ENCODE measurements around the gene RBM6. TPM values are rescaled to one million over a fixed set of nuclear protein-coding genes. Genes with fewer than 3 reads are reported as not detected.

RBM6 gene
- polyA plus RNA-seq, 1 of the 3 experiments (the other 2 are of a cell fraction), result 67.4 TPM

DNA sequence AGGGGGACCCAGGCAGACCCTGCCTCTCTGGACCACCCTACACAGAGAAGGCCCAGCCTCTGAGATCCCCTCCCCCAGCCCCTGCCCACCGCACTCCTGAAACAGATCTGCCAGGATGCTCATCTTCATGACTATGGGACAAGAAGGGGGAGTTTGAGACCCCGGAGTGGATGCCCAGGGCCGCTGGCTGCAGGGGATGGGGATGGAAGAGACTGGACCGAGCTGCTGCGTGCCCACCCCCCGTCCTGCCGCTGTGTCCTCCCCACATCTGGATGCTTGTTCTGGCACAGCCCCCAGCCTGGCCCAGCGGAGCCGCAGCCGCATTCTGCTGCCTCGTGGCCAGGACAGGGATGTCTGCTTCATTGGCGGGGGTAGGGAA lies 184.8 kb downstream of the RBM6 start (continued):
- peak; percentile 31 for TF ChIP-seq RAD21 (IDR thresholded peaks at IDR 0.05; ENCODE audit: low read length)
- TF ChIP-seq MXI1 (IDR thresholded peaks at IDR 0.05; ENCODE audit: low read depth, low read length), result peak; percentile 56; the same call in 1 of the 2 replicates
- TF ChIP-seq FOXJ3 (CRISPR knock-in tag; IDR thresholded peaks at IDR 0.05), result no peak
- no peak for TF ChIP-seq FOXM1 (IDR thresholded peaks at IDR 0.05; ENCODE audit: low read depth)
- peak; percentile 11; the same call in 1 of the 2 replicates for TF ChIP-seq SMC3 (IDR thresholded peaks at IDR 0.05; ENCODE audit: low read depth, low read length)
- no peak for TF ChIP-seq TCF12 (IDR thresholded peaks at IDR 0.05)
- TF ChIP-seq, protein P1, sequence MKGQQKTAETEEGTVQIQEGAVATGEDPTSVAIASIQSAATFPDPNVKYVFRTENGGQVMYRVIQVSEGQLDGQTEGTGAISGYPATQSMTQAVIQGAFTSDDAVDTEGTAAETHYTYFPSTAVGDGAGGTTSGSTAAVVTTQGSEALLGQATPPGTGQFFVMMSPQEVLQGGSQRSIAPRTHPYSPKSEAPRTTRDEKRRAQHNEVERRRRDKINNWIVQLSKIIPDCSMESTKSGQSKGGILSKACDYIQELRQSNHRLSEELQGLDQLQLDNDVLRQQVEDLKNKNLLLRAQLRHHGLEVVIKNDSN (IDR thresholded peaks at IDR 0.05; ENCODE audit: borderline replicate concordance, low read depth), result no peak
- no peak for TF ChIP-seq NFIC (IDR thresholded peaks at IDR 0.05; ENCODE audit: borderline replicate concordance)
- TF ChIP-seq, protein P2, sequence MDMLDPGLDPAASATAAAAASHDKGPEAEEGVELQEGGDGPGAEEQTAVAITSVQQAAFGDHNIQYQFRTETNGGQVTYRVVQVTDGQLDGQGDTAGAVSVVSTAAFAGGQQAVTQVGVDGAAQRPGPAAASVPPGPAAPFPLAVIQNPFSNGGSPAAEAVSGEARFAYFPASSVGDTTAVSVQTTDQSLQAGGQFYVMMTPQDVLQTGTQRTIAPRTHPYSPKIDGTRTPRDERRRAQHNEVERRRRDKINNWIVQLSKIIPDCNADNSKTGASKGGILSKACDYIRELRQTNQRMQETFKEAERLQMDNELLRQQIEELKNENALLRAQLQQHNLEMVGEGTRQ (IDR thresholded peaks at IDR 0.05; ENCODE audit: borderline replicate concordance, low read depth, low read length), result no peak
- TF ChIP-seq, protein P3, sequence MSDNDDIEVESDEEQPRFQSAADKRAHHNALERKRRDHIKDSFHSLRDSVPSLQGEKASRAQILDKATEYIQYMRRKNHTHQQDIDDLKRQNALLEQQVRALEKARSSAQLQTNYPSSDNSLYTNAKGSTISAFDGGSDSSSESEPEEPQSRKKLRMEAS (IDR thresholded peaks at IDR 0.05; ENCODE audit: low read depth), result no peak

DNA sequence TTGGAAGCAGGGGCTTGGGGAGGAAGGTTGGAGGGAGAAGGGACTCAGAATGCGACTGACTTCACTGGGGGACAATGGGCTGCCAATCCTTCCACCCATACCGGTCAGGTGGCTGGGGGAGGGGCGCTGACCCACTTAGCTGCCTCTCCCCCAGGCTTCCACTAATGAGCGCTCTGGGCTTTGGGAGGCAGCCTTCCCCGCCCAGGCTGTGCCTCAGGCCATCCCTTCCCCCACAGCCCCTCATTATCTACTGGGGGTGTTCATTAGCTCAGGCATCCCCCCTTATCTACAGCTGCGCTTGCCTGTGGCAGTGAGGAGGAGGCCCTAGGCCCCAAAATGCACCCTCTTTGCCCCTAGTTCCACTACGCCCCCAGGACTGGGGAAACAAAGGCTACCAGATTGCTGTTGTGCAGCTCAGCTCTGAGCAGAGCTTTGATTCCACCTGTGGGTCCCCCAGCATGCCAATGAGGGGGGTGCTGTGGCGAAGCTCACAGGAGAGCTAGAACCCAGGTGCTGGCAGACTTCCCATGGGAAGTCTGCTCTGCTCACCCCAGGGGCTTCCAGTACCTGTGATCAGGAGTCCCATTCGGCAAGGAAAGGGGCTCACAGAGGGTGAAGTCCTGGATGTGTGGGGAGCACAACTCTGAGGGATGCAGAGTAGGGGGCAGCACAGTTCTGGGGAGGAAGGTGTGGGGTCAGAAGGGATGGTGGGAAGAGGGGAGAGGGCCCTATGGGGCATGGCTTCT lies 185.8 kb downstream of the RBM6 start:
- DNase-seq, result peak; percentile 48
- POLR2A ChIA-PET, result interaction anchor here (0.8 to 2.0 kb wide), 2 partner anchors 11 to 56 kb away, joined by 3 to 9 read pairs; no protein-coding TSS in a partner anchor
- no peak overlapping the region for H2AFZ ChIP-seq (ENCODE audit: low read depth)

More for the DNA sequence above, 185.8 kb downstream of the RBM6 start:
- CTCF ChIA-PET, result interaction anchor here (0.6 to 28.1 kb wide), 14 partner anchors 9 to 147 kb away, joined by 3 to 684 read pairs (median 4); partner anchors contain the start of genes GNAT1 and RBM5
- Histone ChIP-seq H3K27ac (ENCODE audit: low read depth in 2 of 2, low read length in 1 of 2) (peak overlapping the region in 1 of 2 experiments; percentile 74; a peak in 1 of 4 replicates), H3K4me1 (ENCODE audit: control insufficient read depth in 1 of 2, insufficient read depth in 2 of 2, low read depth in 1 of 2, low read length in 1 of 2) (peaks cover 13 to 60% of the 10 kb centered on the region in 2 experiments), H3K9me2 (no peaks in the 10 kb centered on the region), H4K20me1 (ENCODE audit: insufficient read depth) (peaks cover 3% of the 10 kb centered on the region; the same call in 1 of the 2 replicates), H3K4me2 (no peak overlapping the region), H3K79me2 (ENCODE audit: insufficient read depth) (no peaks in the 10 kb centered on the region), H3K36me3 (replicated peaks in 1 of 2; ENCODE audit: control insufficient read depth in 1 of 2, insufficient read depth in 2 of 2, low read length in 1 of 2) (peaks cover 0 to 2% of the 10 kb centered on the region in 2 experiments), H3K9me3 (no peaks in the 10 kb centered on the region), H3F3A (replicated peaks; ENCODE audit: insufficient read depth) (peaks cover 14% of the 10 kb centered on the region), H3K9ac (no peak overlapping the region), H3K4me3 (ENCODE audit: low read depth in 2 of 2, low read length in 1 of 2) (no peak overlapping the region), H3K27me3 (ENCODE audit: insufficient read depth) (no peaks in the 10 kb centered on the region)
- TF ChIP-seq CHD2 (IDR thresholded peaks at IDR 0.05; ENCODE audit: low read length, partially characterized antibody) (peak; percentile 9), RXRA (IDR thresholded peaks at IDR 0.05; ENCODE audit: borderline replicate concordance, low read depth) (no peak), FOSL2 (IDR thresholded peaks at IDR 0.05; ENCODE audit: borderline replicate concordance, low read depth) (no peak)
- TF ChIP-seq, protein P3 (IDR thresholded peaks at IDR 0.05; ENCODE audit: low read depth), result no peak
- 88% methylated on average over 5 of the region's 9 CpGs for WGBS (ENCODE audit: low lambda C conversion rate)
